ENCODE measurements around the gene POP7.
"Not testable (repeated sequence)": the region's sequence is repeated elsewhere in the genome, so short reads cannot be mapped to it uniquely, and the experiment has no call there.

POP7 gene

DNA sequence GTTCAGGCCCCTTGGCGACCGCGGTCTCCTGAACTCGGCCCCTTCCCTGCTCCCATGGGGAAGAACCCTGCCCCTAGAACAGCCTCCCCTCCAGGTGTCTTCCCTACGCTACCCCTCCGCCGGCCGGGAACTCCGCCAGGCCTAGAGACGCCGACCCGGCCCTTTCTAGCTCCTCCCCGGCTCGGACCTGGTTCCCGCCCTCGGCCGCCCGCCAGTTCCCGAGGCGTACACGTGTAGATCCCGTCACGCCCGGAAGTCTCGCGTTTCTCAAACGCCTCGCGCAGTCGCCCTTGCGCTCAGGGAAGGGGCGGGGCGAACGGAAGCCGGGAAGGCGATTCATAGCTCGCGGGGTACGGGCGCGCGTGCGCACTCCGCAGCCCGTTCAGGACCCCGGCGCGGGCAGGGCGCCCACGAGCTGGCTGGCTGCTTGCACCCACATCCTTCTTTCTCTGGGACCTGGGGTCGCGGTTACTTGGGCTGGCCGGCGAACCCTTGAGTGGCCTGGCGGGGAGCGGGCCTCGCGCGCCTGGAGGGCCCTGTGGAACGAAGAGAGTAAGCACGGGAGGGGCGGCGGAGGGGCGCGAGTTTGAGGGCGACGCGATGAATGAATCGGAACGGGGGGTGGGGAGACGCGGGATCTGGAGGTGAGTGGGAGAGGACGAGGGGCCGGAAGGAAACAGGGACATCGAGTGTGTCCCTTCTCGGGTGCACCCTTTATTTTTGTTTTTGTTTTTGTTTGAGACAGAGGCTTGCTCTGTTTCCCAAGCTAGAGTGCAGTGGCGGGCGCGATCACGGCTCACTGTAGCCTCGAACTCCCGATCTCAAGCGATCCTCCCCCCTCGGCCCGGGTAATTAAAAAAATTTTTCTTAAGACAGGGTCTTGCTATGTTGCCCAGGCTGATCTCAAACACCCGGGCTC is at the start of gene POP7:
POP7 (plus strand) TSS at position 369 of the 919 bp plus-strand sequence. CDS start 710 bp downstream, outside the sequence.
- DNase-seq (ENCODE audit: low read depth in 2 of 2), result peak; percentile 96

DNA sequence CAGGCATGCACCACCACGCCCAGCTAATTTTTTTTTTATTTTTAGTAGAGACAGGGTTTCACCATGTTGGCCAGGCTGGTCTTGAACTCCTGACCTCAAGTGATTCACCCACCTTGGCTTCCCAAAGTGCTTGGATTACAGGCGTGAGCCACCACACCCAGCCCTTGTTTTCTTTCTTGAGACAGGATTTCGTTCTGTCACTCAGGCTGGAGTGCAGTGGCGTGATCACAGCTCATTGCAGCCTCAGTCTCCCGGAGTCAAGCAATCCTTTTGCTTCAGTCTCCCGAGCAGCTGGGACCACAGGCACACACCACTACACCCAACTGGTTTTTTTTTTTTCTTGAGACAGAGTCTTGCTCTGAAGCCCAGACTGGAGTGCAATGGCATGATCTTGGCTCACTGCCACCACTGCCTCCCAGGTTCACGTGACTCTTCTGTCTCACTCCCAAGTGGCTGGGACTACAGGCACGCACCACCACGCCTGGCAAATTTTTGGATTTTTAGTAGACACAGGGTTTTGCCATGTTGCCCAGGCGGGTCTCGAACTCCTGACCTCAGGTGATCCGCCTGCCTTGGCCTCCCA is 43.6 kb upstream of the POP7 start:
- DNase-seq (ENCODE audit: low read depth in 2 of 2), result not testable (repeated sequence)

DNA sequence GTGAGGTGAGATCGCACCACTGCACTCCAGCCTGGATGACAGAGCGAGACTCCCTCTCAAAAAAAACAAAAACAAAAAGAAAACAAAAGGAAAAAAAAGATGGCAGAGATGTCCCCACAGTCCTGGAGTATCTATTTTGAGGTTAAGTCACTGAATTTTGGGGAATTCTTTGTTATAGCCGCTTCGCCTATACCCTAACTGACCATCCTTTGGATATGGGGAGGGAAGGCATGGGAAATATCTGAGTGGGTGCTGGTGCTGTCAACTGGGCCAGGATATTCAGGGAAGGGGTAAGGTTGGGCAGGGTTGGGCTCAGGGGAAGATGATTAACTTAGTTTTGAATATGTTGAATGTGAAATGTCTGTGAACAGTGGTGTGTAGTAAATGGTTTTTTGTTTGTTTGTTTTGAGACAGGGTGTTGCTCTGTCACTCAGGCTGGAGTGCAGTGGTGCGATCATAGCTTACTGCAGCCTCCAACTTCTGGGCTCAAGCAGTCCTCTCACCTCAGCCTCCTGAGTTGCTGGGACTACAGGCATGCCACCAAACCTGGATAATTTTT is 40.7 kb upstream of the POP7 start:
- DNase-seq (ENCODE audit: low read depth in 2 of 2), result no peak

DNA sequence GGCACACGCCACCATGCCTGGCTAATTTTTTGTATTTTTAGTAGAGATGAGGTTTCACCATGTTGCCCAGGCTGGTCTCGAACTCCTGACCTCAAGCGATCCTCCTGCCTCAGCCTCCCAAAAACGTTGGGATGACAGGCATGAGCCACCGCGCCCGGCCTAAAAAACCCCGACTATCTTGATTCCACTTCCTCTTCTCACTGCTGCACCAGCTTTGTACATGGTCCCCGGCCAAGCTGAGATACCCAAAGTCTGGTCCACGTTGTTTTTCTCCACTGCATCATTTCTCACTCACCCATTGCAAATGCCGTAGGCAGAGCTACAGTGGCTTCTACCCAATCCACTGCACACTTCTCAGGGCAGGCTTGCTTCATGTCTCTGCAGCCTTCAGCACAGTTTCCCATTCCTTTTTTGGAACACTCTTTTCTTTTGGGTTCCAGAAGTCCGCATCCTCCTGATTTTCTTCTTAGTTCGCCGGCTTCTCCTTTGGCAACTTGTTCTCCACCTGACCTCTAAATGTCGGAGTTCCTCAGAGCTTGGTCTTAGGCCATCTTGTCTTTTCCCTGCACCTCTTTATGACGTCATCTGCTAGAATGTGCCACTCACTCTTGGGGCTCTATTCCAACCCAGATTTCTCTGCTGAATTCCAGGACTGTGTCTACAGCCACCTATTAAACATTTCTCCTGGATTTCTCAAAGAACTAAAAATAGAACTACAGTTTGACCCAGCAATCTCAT is 38.4 kb upstream of the POP7 start:
- DNase-seq (ENCODE audit: low read depth in 2 of 2), result no peak

DNA sequence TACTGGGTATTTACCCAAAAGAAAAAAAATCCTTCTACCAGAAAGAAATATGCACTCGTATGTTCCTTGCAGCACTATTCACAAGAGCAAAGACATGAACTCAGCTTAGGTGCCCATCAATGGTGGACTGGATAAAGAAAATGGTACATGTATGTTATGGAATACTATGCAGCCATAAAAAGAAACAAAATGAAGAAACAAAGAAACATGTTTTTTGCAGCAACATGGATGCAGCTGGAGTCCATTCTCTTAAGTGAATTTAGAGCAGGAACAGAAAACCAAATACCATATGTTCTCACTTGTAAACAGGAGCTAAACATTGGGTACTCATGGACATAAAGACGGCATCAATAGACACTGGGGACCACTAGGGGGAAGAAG is 37.9 kb upstream of the POP7 start:
- DNase-seq (ENCODE audit: low read depth in 2 of 2), result no peak

DNA sequence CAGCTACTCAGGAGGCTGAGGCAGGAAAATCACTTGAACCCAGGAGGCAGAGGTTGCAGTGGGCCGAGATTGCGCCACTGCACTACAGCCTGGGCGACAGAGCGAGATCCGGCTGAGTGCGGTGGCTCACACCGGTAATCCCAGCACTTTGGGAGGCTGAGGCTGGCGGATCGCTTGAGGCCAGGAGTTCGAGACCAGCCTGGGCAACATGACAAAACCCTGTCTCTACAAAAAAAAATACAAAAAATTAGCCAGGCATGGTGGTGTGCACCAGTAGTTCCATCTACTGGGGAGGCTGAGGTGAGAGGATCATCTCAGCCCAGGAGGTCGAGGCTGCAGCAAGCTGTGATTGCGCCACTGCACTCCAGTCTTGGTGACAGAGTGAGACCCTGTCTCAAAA is 36.8 kb upstream of the POP7 start:
- DNase-seq (ENCODE audit: low read depth in 2 of 2), result not testable (repeated sequence)

DNA sequence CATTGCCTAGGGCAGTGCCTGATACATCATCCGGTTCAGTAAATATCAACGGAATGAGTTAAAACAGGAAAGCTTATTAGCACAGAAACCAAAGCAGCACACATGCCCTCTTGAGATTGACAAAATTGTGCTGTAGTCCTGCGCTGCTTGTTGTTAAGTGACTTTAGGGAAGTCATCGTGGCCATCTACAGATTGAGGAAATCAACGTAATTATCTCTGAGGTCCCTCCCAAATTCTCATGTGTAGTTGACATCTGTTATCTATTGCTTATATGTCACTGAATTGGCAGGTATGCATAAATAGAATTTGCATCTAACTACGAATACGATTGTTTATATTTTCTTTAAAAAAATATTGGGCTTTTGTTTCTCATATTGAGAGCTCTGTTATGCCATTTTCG is 35.8 kb upstream of the POP7 start:
- no peak for DNase-seq (ENCODE audit: low read depth in 2 of 2)

DNA sequence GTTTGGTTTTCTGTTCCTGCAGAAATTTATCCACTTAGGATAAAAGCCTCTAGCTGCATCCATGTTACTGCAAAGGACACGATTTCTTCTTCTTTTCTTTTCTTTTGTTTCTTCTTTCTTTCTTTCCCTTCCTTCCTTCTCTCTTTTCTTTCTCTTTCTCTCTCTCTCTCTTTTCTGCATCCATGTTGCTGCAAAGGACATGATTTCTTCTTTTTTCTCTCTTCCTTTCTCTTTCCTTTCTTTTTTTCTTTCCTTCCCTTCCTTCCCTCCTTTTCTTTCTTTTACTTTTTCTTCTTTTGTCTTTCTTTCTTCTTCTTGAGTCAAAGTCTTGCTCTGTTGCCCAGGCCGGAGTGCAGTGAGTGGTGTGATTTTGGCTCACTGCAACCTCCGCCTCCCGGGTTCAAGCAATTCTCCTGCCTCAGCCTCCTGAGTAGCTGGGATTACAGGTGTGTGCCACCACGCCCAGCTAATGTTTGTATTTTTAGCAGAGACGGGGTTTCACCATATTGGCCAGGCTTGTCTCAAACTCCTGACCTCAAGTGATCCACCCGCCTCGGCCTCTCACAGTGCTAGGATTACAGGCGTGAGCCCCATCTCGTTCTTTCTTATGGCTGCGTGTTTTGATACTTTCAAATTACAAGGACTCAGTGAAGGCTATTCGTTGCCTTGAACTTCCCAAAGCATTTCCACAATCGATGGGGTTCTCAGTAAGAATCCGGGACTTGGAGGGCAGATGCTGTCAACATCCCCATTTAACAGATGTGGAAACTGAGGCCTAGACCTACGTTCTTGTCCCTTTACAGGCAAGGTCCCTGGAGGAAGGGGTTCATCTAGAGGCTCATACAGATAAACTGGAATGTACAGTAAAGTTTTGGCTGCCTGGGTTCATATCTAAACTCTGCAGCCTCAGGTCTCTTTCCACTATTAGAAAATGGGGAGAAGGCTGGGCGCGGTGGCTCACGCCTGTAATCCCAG is 34.3 kb upstream of the POP7 start:
- no peak for DNase-seq (ENCODE audit: low read depth in 2 of 2)

DNA sequence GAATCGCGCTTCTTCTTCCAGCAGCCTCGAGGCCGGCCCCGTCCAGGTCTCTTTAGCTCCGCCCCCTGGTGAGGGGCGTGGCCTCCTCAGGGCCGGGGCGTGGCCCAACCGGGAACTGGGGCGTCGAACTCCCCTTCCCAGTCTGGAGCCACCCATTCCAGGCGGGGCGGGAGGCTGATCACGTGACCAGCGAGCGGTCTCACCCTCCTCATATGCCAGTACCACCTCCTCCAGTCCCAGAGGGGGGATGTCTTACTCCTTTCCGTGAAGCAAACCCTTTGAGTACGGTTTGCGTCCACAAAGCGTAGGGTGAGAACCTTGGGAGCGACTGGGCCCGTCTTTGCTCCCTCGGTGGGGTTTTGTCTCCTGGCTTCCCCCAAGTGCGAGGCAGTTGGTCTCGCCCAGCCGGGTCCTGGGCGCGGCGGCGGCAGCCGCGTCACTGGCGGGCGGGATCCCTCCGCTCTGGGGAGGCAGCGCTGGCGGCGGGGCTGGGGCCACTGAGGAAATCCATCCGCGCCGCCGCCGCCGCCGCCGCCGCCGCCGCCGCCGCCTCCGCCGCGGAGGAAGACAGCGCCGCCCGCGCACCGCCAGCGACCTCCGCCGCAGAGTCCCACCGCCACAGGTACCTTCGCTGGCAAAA is 32.5 kb upstream of the POP7 start, which contains the start of gene GNB2:
GNB2 (plus strand) TSS at position 439 of the 640 bp plus-strand sequence. CDS start 2,526 bp downstream, outside the sequence.
- DNase-seq (ENCODE audit: low read depth in 2 of 2), result peak; percentile 99

DNA sequence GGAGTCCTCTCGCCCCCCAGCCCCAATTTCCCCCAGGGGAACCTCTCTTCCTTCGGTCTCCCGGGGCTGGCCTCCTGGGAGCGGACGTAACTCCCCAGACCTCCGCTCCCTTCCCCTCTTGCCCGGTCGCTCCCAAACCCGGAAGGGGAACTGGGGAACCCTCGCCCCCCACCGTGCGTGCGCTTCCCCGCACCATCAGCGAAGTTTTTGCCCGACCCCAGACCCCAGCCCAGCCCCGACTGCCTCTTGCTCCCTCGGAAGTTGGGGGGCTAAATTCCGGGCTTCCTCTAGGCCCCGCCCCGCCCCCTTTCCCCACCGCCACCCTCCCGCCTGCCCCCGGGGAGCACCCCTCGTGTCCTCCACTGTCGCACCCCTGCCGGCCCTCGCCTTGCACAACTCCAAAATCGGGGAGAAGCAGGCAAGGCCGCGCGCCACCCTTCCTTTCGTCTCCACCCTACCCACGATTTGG is 31.9 kb upstream of the POP7 start:
- no peak for DNase-seq (ENCODE audit: low read depth in 2 of 2)

DNA sequence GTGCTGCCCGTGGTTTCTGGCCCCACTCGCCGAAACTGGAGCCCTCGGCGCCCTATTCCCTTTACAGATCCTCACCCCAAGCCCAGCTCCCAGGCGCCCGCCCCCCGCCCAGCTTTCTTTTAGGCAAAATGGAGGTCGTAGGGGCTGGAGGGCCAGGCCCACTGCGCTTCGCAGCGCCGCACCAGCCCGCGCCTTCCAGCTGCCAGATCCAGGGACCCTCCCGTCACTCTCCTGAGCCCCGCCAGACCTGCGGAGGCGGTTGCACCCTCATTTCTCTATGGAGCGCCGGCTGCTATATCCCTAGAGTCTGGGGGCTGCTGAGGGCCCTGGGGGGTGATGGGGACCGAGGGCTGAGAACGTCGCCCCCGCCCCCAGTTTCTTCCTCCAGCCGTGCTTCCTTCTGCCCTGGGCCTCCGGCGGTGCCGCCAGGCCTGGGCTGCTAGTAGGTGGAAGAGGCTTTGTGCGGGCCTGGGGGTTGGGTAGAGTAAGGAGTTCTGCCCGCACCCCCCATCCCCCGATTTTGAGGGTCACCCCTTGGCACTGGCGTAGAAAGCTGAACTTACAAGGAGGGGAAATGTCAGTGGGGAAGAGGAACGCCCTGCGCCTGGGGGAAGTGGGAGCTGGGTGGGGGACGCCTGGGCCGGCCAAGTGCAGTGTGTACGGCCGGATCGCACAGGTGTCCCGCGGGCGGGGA is 31.4 kb upstream of the POP7 start:
- DNase-seq (ENCODE audit: low read depth in 2 of 2), result no peak

DNA sequence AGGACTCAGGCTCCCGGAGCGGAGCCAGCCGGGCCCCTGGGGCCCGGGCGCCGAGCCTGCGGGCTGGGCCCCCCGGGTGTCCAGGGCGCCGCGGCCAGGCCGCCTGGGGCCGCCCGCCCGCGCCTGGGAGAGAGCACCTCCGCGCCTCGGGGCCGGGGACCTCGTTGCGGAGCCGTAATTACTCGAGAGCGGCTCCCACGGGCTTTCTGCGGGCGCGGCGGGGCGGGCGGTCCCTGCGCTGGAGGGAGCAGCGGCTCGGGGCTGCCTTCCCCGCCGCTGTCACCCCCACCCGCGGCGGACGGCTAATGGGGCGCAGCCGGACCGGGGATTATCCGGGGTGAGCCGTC is 30.8 kb upstream of the POP7 start:
- DNase-seq (ENCODE audit: low read depth in 2 of 2), result no peak

DNA sequence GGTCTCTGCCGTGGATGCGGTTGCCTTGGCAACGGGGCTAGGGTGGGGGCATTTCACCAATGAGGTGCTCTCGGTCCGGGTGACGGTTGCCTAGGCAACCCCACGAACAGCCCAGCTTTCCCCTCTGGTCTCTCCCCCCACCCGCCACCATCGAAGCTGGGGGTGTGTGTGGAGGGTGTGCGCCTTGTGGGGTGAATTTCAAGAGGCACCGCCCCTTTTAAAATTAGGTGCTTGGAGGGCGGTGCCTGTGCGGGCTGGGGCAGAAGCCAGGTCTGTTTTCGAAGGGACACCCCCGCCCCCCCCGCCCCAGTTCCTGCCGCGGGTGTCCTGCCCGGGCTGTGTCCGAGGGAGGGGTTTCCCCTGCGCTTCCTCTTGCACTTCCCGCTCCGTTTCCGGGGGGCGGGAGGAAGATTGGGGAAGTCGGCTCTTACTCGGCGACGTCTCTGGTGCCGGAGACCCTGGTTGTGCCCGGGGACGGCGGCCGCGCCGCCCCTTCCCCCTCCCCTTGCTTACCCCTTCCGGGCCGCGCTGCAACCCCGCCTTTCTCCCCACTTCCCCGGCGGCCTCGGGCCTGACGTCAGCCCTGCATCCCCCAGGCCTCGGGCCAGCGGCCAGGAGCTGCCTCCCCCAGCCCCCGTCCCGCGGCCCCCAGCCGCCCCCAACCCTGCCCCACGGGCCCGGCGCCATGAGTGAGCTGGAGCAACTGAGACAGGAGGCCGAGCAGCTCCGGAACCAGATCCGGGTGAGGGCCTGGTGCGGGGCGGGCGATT is 30.2 kb upstream of the POP7 start:
- peak in 1 of 2 experiments; percentile 13 for DNase-seq (ENCODE audit: low read depth in 2 of 2)

DNA sequence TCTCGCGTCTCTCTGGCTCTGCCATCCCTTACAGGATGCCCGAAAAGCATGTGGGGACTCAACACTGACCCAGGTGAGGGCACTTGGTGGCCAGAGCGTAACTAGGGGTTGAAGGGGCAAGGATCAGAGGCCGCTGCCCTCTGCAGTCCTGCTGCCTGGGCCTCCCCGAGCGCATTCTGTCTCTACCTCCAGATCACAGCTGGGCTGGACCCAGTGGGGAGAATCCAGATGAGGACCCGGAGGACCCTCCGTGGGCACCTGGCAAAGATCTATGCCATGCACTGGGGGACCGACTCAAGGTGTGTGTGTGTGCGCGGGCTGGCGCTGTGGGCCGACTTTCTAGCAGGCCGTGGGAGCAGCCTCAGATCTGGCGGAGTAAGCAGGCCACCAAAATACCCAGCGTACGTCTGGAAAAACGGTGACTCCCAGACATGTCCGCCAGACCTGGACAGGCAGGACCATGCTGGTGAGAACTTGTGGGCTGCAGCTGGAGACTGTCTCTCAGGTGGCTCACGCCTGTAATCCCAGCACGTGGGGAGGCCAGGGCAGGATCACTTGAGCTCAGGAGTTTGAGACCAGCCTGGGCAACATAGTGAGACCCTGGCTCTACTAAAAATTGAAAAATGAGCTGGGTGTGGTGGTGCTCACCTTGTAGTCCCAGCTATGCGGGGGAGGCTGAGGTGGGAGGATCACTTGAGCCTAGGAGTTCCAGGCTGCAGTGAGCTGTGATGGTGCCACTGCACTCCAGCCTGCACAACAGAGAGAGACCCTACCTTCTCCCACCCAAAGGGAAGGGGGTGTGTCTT is 29.2 kb upstream of the POP7 start:
- DNase-seq (ENCODE audit: low read depth in 2 of 2), result no peak

DNA sequence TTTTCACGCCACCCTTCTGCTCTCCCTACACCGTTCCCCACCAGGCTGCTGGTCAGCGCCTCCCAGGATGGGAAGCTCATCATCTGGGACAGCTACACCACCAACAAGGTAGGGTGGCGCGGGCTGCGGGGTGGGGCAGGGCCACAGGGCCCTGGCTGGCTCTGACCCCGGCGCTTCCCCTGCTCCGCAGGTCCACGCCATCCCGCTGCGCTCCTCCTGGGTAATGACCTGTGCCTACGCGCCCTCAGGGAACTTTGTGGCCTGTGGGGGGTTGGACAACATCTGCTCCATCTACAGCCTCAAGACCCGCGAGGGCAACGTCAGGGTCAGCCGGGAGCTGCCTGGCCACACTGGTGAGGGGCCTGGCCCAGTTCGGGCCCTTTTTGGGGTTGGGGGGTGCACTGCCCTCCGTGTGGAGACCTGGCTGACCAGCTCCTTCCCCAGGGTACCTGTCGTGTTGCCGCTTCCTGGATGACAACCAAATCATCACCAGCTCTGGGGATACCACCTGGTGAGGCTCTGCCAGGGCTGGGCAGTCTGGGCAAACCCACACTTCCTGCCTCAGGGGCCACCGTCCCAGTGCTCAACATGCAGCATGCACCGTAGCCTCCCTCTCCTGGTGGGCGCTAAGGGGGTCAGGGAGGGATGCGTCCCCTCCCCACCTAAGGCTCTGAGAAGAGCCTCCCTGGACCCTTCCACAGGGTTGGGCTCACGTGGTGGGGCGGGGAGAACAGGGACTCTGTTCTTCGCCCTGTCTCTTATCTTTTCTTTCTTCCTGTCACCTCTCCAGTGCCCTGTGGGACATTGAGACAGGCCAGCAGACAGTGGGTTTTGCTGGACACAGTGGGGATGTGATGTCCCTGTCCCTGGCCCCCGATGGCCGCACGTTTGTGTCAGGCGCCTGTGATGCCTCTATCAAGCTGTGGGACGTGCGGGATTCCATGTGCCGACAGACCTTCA is 28.3 kb upstream of the POP7 start:
- no peak for DNase-seq (ENCODE audit: low read depth in 2 of 2)

DNA sequence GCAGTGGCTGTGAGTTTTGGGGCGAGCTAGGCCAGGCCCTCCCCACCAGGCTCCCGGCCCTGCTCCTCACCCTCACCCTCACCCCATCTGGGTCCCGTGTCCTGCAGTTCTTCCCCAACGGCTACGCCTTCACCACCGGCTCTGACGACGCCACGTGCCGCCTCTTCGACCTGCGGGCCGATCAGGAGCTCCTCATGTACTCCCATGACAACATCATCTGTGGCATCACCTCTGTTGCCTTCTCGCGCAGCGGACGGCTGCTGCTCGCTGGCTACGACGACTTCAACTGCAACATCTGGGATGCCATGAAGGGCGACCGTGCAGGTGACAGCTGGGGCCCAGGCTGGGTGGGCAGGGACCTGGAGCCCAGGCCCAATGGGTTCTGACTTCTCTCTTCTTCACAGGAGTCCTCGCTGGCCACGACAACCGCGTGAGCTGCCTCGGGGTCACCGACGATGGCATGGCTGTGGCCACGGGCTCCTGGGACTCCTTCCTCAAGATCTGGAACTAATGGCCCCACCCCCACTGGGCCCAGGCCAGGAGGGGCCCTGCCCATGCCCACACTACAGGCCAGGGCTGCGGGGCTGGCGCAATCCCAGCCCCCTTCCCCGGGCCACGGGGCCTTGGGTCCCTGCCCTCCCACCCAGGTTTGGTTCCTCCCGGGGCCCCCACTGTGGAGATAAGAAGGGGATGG is 27.5 kb upstream of the POP7 start:
- no peak for DNase-seq (ENCODE audit: low read depth in 2 of 2)
